HepG2 (cell line): Measurements from ENCODE around the gene MIDN. TPM values are rescaled to one million over a fixed set of nuclear protein-coding genes. Genes with fewer than 3 reads are reported as not detected.

Experiments
- DR1 ChIP-seq: sonication (generic); formaldehyde crosslinking; IDR thresholded peaks from 2 replicates; pipeline ENCODE4 v1.8.0; 2021; ENCODE audit warnings: mild to moderate bottlenecking, missing genetic modification reagents, inconsistent platforms
- ERF ChIP-seq: IDR thresholded peaks from 2 replicates; pipeline ENCODE4 v1.6.1; 2018; ENCODE audit warnings: missing biosample characterization, missing genetic modification reagents
- FOXO1 ChIP-seq: sonication (generic); formaldehyde crosslinking; IDR thresholded peaks from 2 replicates; pipeline ENCODE4 v1.4.0; 2020; ENCODE audit warnings: missing genetic modification reagents
- HCFC1 ChIP-seq: fragments of 150-350 bp; IDR thresholded peaks from 2 replicates; pipeline ENCODE4 v1.6.1; 2014; ENCODE audit warnings: low read depth, low read length
- KDM3A ChIP-seq: IDR thresholded peaks from 2 replicates; pipeline ENCODE4 v1.6.1; 2018; ENCODE audit warnings: low read depth, missing compliant biosample characterization
- MED13 ChIP-seq: sonication (generic); formaldehyde crosslinking; IDR thresholded peaks from 2 replicates; pipeline ENCODE4 v1.5.0; 2020; ENCODE audit warnings: missing genetic modification reagents
- MXD3 ChIP-seq: IDR thresholded peaks from 2 replicates; pipeline ENCODE4 v1.6.1; 2016; ENCODE audit warnings: mild to moderate bottlenecking, missing biosample characterization, missing genetic modification reagents
- NR2C2 ChIP-seq: sonication (generic); formaldehyde crosslinking; IDR thresholded peaks from 2 replicates; pipeline ENCODE4 v1.4.0; 2020; ENCODE audit warnings: missing genetic modification reagents, mild to moderate bottlenecking, moderate library complexity, borderline replicate concordance
- PAXIP1 ChIP-seq: sonication (generic); formaldehyde crosslinking; conservative IDR thresholded peaks from 2 replicates; pipeline ENCODE4 v1.4.0; 2020; ENCODE audit warnings: mild to moderate bottlenecking, missing genetic modification reagents, moderate library complexity
- RBM39 ChIP-seq: fragments of 200-400 bp; formaldehyde crosslinking; IDR thresholded peaks from one replicate; pipeline ENCODE4 v1.6.1; 2018; ENCODE audit warnings: antibody characterized with exemption, mild to moderate bottlenecking, low read depth, low read length; ENCODE audit not compliant: poor library complexity, severe bottlenecking
- SAP130 ChIP-seq: IDR thresholded peaks from 2 replicates; pipeline ENCODE4 v1.6.1; 2016; ENCODE audit warnings: low read depth
- ZBTB14 ChIP-seq: sonication (generic); formaldehyde crosslinking; IDR thresholded peaks from 2 replicates; pipeline ENCODE4 v1.4.0; 2020; ENCODE audit warnings: missing genetic modification reagents
- ZNF142 ChIP-seq: sonication (generic); formaldehyde crosslinking; IDR thresholded peaks from 2 replicates; pipeline ENCODE4 v1.4.0; 2020; ENCODE audit warnings: missing genetic modification reagents
- ZNF367 ChIP-seq: sonication (generic); formaldehyde crosslinking; IDR thresholded peaks from 2 replicates; pipeline ENCODE4 v1.4.0; 2020; ENCODE audit warnings: missing genetic modification reagents, borderline replicate concordance
- ZNF446 ChIP-seq: sonication (generic); formaldehyde crosslinking; IDR thresholded peaks from 2 replicates; pipeline ENCODE4 v1.5.0; 2020; ENCODE audit warnings: mild to moderate bottlenecking, missing genetic modification reagents
- ZNF841 ChIP-seq: sonication (generic); formaldehyde crosslinking; IDR thresholded peaks from 2 replicates; pipeline ENCODE4 v1.8.1; 2023; ENCODE audit warnings: missing genetic modification reagents, borderline replicate concordance
- ZSCAN12 ChIP-seq: sonication (generic); formaldehyde crosslinking; IDR thresholded peaks from 2 replicates; pipeline ENCODE4 v1.9.0; 2021; ENCODE audit warnings: mild to moderate bottlenecking, missing genetic modification reagents
- polyA plus RNA-seq, 8 experiments: library from polyadenylated mRNA; depleted of rRNA in 3 of 8; stranded (reverse) in 7 of 8; unstranded in 1 of 8; fragments of >200 nt; fragmentation: Illumina TruSeq in 4 of 8; extraction: Trizol in 4 of 8; gene quantifications; 2 replicates each; pipeline versions ENCODE4 v1.2.1 to v1.2.3, GENCODE V29; 2011 to 2016; ENCODE audit warnings: low read depth in 4 of 8, missing spikeins in 1 of 8, mixed read lengths in 1 of 8; ENCODE audit not compliant: insufficient read depth in 1 of 8
- total RNA-seq, 5 experiments: library from RNA; depleted of rRNA; stranded (reverse); fragments of >200 nt; fragmentation: Illumina TruSeq; extraction: Trizol; gene quantifications; 2 replicates each; pipeline ENCODE4 v1.2.3, GENCODE V29; 2016; ENCODE audit warnings: low read depth in 1 of 5

The MIDN gene
- total and polyA plus RNA-seq, 2 of the 13 experiments (the other 11 are each of a cell fraction or from before 2014, with no cell fraction given), result 8.4 to 18.0 TPM

- TF ChIP-seq ZNF142 (CRISPR knock-in tag) (0 out of 2 replicates have a peak, but pooled peaks have one; percentile 60), MED13 (CRISPR knock-in tag) (peak; percentile 21; the same call in 1 of the 2 replicates), FOXO1 (CRISPR knock-in tag) (peak; percentile 6; the same call in 1 of the 2 replicates), ZNF367 (CRISPR knock-in tag) (0 out of 2 replicates have a peak, but pooled peaks have one; percentile 55), KDM3A (CRISPR knock-in tag) (0 out of 2 replicates have a peak, but pooled peaks have one; percentile 12), SAP130 (CRISPR knock-in tag) (peak; percentile 83), ZNF446 (peak; percentile 67; the same call in 1 of the 2 replicates), HCFC1 (no peak), NR2C2 (0 out of 2 replicates have a peak, but pooled peaks have one; percentile 21), ZSCAN12 (CRISPR knock-in tag) (peak; percentile 88; the same call in 1 of the 2 replicates), MXD3 (CRISPR knock-in tag) (peak; percentile 39; the same call in 1 of the 2 replicates), ZNF841 (CRISPR knock-in tag) (0 out of 2 replicates have a peak, but pooled peaks have one; percentile 18), PAXIP1 (CRISPR knock-in tag) (peak; percentile 58), RBM39 (peak; percentile 77), ERF (CRISPR knock-in tag) (no peak; the same call in 1 of the 2 replicates), DR1 (CRISPR knock-in tag) (peak; percentile 40; the same call in 1 of the 2 replicates), ZBTB14 (CRISPR knock-in tag) (peak; percentile 46)
Observed at GRCh38 chr19:1249298-1249989, 1.1 kb downstream of the MIDN start (continued).
